Body of pancreas (tissue), 4 donors: ENCODE results near the gene DIP2B. TPM values are rescaled to one million over a fixed set of nuclear protein-coding genes. Genes with fewer than 3 reads are reported as not detected.

Experiments
- ATAC-seq: fragments of 150-250 bp; one replicate; pipeline ENCODE4 v1.9.1; 2016
- DNase-seq, 4 donors: peaks; one replicate each; pipeline ENCODE4 v3.0.0-alpha.2; 2019
- H3K27ac ChIP-seq, 4 donors: fragments of 200-600 bp; sonication (generic); 1 replicate in 3 of 4; 2 replicates in 1 of 4; pipeline versions ENCODE4 v1.5.1 to v1.6.1; 2016 to 2019; ENCODE audit warnings: mild to moderate bottlenecking in 1 of 4, mixed read lengths in 1 of 4, moderate library complexity in 1 of 4
- H3K27me3 ChIP-seq, 2 donors: fragments of 200-600 bp; sonication (generic); one replicate each; pipeline ENCODE4 v1.6.0; 2016; ENCODE audit warnings: mild to moderate bottlenecking in 1 of 2
- H3K36me3 ChIP-seq, 2 donors: fragments of 200-600 bp; sonication (generic); replicated peaks in 1 of 2; 2 replicates each; pipeline ENCODE4 v1.5.1; 2016; ENCODE audit warnings: low read depth in 2 of 2; ENCODE audit not compliant: insufficient read depth in 1 of 2
- H3K4me1 ChIP-seq: fragments of 200-600 bp; sonication (generic); one replicate; pipeline ENCODE4 v1.6.0; 2016
- H3K4me3 ChIP-seq, 2 donors: fragments of 200-600 bp; sonication (generic); 1 replicate in 1 of 2; 2 replicates in 1 of 2; pipeline ENCODE4 v1.5.1; 2016 to 2019
- H3K9me3 ChIP-seq, 3 donors: fragments of 200-600 bp; sonication (generic); 1 replicate in 2 of 3; 2 replicates in 1 of 3; pipeline ENCODE4 v1.5.1; 2016
- POLR2A ChIP-seq, 3 donors: fragments of 450-650 bp; IDR thresholded peaks; one replicate each; pipeline ENCODE4 v1.6.1; 2016; ENCODE audit warnings: antibody characterized with exemption in 3 of 3, mild to moderate bottlenecking in 2 of 3
- WGBS, 2 donors: methylation state at CpG; one replicate each; pipeline ENCODE4 v1.1.5; 2017; 5-methylcytosine and 5-hydroxymethylcytosine counted together
- intact Hi-C: fragments of 100-400 bp; cut with DNase I; formaldehyde crosslinking; loops from one replicate; pipeline ENCODE4 v1.15.1; 2023
- total RNA-seq, 2 donors: library from RNA; depleted of rRNA; stranded (reverse); fragments of >200 nt; gene quantifications; one replicate each; pipeline ENCODE4 v1.1.0, GENCODE V29; 2016
- TF ChIP-seq, protein P1 (sequence below), 7 experiments: fragments of 450-650 bp in 4 of 7; fragments of 200-600 bp in 3 of 7; sonication (generic) in 3 of 7; IDR thresholded peaks; one replicate each; pipeline ENCODE4 v1.5.1; 2016 to 2019; ENCODE audit warnings: antibody characterized with exemption in 7 of 7

The DIP2B gene
- total RNA-seq, 2 donors from 2014 or later = 15.8 to 28.7 TPM

DNA sequence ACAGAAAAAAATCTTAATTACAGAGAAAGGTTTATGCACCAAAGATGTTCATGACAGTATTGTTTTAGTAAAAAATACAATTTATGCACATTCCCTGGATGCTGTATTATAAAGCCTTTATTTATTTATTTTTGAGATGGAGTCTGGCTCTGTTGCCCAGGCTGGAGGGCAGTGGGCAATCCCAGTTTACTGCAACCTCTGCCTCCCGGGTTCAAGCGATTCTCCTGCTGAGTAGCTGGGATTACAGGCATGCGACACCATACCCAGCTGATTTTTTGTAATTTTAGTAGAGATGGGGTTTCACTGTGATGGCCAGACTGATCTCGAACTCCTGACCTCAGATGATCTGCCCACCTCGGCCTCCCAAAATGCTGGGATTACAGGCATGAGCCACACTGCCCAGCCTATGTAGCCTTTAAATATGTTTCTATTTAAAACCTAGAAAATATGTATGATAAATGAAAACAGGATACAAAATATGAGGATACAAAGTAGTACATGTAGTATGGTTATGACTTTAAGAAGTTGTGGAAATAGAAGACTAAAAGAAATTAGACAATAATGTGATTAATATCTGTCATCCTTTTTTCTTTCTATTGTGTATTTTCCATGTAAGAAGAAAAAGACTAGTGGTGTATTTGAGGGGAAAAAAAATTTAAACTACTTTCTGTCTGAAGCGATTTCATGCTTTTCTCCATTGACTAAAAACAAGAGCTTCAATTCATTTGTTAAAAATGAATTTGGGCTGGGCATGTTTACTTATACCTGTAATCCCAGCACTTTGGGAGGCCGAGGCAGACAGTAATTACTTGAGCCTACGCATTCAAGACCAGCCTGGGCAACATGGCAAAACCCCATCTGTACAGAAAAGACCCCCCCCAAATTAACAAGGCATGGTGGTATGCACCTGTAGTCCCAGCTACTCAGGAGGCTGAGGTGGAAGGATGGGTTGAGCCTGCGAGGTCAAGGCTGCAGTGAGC lies 272.3 kb downstream of the DIP2B start:
- no peak for ATAC-seq
- Histone ChIP-seq H3K4me3 (no peak overlapping the region), H3K36me3 (peaks cover 0 to 3% of the 10 kb centered on the region in 2 donors), H3K9me3 (no peaks in the 10 kb centered on the region), H3K4me1 (no peaks in the 10 kb centered on the region), H3K27me3 (no peaks in the 10 kb centered on the region), H3K27ac (no peak overlapping the region)
- intact Hi-C loops = no loop called here
- DNase-seq = no peak
- TF ChIP-seq POLR2A (IDR thresholded peaks at IDR 0.05) = no peak
- TF ChIP-seq, protein P1, sequence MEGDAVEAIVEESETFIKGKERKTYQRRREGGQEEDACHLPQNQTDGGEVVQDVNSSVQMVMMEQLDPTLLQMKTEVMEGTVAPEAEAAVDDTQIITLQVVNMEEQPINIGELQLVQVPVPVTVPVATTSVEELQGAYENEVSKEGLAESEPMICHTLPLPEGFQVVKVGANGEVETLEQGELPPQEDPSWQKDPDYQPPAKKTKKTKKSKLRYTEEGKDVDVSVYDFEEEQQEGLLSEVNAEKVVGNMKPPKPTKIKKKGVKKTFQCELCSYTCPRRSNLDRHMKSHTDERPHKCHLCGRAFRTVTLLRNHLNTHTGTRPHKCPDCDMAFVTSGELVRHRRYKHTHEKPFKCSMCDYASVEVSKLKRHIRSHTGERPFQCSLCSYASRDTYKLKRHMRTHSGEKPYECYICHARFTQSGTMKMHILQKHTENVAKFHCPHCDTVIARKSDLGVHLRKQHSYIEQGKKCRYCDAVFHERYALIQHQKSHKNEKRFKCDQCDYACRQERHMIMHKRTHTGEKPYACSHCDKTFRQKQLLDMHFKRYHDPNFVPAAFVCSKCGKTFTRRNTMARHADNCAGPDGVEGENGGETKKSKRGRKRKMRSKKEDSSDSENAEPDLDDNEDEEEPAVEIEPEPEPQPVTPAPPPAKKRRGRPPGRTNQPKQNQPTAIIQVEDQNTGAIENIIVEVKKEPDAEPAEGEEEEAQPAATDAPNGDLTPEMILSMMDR (IDR thresholded peaks at IDR 0.05) = no peak
- WGBS, 2 donors = 84 to 86% methylated on average over 9 of the region's 9 CpGs

DNA sequence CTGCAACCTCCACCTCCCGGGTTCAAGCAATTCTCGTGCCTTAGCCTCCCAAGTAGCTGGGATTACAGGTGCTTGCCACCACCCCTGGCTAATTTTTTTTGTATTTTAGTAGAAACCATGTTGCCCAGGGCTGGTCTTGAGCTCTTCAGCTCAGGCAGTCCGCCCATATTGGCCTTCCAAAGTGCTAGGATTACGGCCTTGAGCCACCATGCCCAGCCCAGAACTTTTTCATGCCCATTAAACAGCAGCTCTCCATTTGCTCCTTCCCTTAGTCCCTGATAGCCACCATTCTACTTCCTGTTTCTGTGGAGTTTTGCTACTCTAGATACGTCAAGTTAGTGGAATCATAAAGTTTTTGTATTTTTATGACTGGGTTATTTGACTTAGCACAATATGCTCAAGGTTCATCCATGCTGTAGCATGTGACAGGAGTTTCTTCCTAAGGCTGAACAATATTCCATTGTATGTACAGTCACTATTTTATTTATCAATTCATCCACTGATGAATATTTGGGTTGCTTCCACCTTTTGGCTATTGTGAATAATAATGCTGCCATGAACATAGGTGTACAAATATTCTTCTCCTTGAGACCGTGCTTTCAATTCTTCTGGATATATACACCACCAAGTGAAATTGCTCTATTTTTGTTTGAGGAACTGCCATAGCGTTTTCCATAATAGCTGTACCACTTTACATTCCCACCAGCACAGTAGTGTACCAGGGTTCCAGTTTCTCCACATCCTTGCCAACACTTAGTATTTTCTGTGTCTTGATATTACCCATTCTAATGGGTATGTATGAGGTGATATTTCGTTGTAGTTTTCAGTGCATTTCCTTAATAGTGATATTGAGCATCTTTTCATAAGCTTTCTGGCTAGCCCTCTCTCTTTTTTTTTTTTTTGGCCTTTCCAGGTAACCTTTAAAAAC lies 274.1 kb downstream of the DIP2B start:
- Histone ChIP-seq H3K9me3 (no peaks in the 10 kb centered on the region), H3K36me3 (peaks cover 0 to 3% of the 10 kb centered on the region in 2 donors), H3K4me1 (no peaks in the 10 kb centered on the region), H3K27ac (no peak overlapping the region), H3K4me3 (no peak overlapping the region), H3K27me3 (no peaks in the 10 kb centered on the region)
- intact Hi-C loops = no loop called here
- 90 to 97% methylated on average over 8 of the region's 8 CpGs for WGBS, 2 donors
- DNase-seq = no peak
- TF ChIP-seq, protein P1 (IDR thresholded peaks at IDR 0.05) = no peak
- no peak for TF ChIP-seq POLR2A (IDR thresholded peaks at IDR 0.05)
- no peak for ATAC-seq

DNA sequence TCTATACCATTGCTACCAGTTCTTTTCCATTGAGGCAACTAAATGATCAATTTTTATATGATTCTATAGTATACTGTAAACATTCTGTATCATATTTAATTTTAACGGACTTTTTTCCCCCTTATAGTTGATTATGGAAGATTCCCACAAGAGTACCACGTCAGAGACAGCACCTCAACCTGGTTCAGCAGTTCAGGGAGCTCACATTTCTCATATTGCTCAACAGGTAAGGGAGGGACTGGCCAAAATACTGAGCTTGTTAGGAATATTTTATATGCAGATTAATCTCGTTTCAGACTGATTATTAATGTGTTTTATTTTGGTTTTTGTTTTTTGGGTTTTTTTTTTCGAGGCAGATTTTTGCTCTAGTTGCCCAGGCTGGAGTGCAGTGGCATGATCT lies 275.2 kb downstream of the DIP2B start:
- ATAC-seq = no peak
- Histone ChIP-seq H3K27me3 (no peaks in the 10 kb centered on the region), H3K4me3 (no peak overlapping the region), H3K9me3 (no peaks in the 10 kb centered on the region), H3K27ac (no peak overlapping the region), H3K36me3 (peaks cover 0 to 3% of the 10 kb centered on the region in 2 donors), H3K4me1 (no peaks in the 10 kb centered on the region)
- no peak for DNase-seq
- TF ChIP-seq, protein P1 (IDR thresholded peaks at IDR 0.05) = no peak
- TF ChIP-seq POLR2A (IDR thresholded peaks at IDR 0.05) = no peak
- 90 to 92% methylated on average over 4 of the region's 4 CpGs for WGBS, 2 donors
- intact Hi-C loops = no loop called here

DNA sequence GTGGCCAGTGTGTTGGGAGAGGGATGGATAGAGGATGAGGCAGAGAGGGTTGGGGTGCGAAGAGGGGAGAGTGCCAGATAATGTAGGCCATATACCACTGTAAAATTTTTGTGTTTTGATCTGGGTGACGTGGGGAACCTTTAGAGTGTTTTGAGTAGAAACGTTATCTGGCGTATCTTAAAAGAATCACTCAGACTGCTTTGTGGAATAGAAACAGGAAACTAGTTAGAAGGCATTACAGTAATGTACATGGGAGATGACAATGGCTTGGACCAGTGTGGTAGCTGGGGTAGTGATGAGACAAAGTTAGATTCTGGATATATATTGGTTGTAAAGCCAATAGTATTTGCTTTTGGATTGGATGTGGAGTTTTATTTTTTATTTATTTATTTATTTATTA lies 279.7 kb downstream of the DIP2B start:
- ATAC-seq (no peak), DNase-seq (no peak)
- Histone ChIP-seq H3K9me3 (no peaks in the 10 kb centered on the region), H3K27me3 (no peaks in the 10 kb centered on the region), H3K36me3 (peaks cover 0 to 3% of the 10 kb centered on the region in 2 donors), H3K27ac (no peak overlapping the region), H3K4me1 (no peaks in the 10 kb centered on the region), H3K4me3 (no peak overlapping the region)
- WGBS, 2 donors = 92 to 95% methylated on average over 4 of the region's 4 CpGs
- intact Hi-C loops = no loop called here
- TF ChIP-seq, protein P1 (IDR thresholded peaks at IDR 0.05) = no peak
- no peak for TF ChIP-seq POLR2A (IDR thresholded peaks at IDR 0.05)
